ENCODE data around the gene FANCM. TPM values are rescaled to one million over a fixed set of nuclear protein-coding genes. Genes with fewer than 3 reads are reported as not detected.

FANCM gene
- total and polyA plus RNA-seq, 2 experiments from 2014 or later, result 19.6 to 21.1 TPM

- TF ChIP-seq ZNF462 (CRISPR knock-in tag; IDR thresholded peaks at IDR 0.05) (no peak), POLR2AphosphoS5 (IDR thresholded peaks at IDR 0.05; ENCODE audit: low read depth) (no peak), STAT1 (IDR thresholded peaks at IDR 0.05; ENCODE audit: unreplicated experiment) (no peak), ETS1 (IDR thresholded peaks at IDR 0.05) (no peak), CREB1 (CRISPR knock-in tag; IDR thresholded peaks at IDR 0.05; ENCODE audit: low read depth) (no peak), EZH2phosphoT487 (IDR thresholded peaks at IDR 0.05; ENCODE audit: unreplicated experiment) (no peak)
Measured at GRCh38 chr14:45103806-45104205, 31.9 kb upstream of the FANCM start (continued).

GRCh38 chr14:45104561-45104960 is 31.2 kb upstream of the FANCM start:
- no peak overlapping the region for H3K27ac ChIP-seq (ENCODE audit: low read depth)
- TF ChIP-seq NANOG (IDR thresholded peaks at IDR 0.05; ENCODE audit: borderline replicate concordance), result no peak
- TF ChIP-seq STAT1 (IDR thresholded peaks at IDR 0.05; ENCODE audit: unreplicated experiment), result no peak
- TF ChIP-seq EZH2 (IDR thresholded peaks at IDR 0.05; ENCODE audit: low read depth, unreplicated experiment), result no peak
- no peak for TF ChIP-seq ZNF462 (CRISPR knock-in tag; IDR thresholded peaks at IDR 0.05)

More at GRCh38 chr14:45104561-45104960, 31.2 kb upstream of the FANCM start:
- Mint-ChIP-seq H3K36me3 (ENCODE audit: low read depth) (peaks cover 61% of the 10 kb centered on the region), H3K27ac (no peak overlapping the region), H3K27me3 (ENCODE audit: insufficient read depth, low read depth, poor library complexity) (peaks cover under 1% of the 10 kb centered on the region), H3K4me3 (no peak overlapping the region), H3K4me1 (no peaks in the 10 kb centered on the region), H3K9me3 (no peaks in the 10 kb centered on the region)
- no peak overlapping the region for H3K4me3 ChIP-seq
- no peaks in the 10 kb centered on the region for H3K4me1 ChIP-seq (ENCODE audit: insufficient read depth)
- ATAC-seq (no peak), DNase-seq (ENCODE audit: low spot score) (no peak)
- no peak overlapping the region for H3K4me2 ChIP-seq
- H3K36me3 ChIP-seq (ENCODE audit: insufficient read depth), result peaks cover 27% of the 10 kb centered on the region; the same call in 1 of the 2 replicates
- H2AFZ ChIP-seq, result no peak overlapping the region
- H3K79me2 ChIP-seq (replicated peaks; ENCODE audit: insufficient read depth), result peaks cover 7% of the 10 kb centered on the region; the same call in 1 of the 2 replicates
- no peaks in the 10 kb centered on the region for H3K9me2 ChIP-seq (ENCODE audit: insufficient read depth)
- no peaks in the 10 kb centered on the region for H3F3A ChIP-seq (replicated peaks; ENCODE audit: low read depth)
- H4K20me1 ChIP-seq (replicated peaks; ENCODE audit: insufficient read depth), result no peaks in the 10 kb centered on the region; the same call in 1 of the 2 replicates
- no peaks in the 10 kb centered on the region for H3K27me3 ChIP-seq (ENCODE audit: insufficient read depth)

Measured in GM23338 (cell line).